SK-N-SH (cell line): ENCODE results near the gene LTBP1. TPM values are rescaled to one million over a fixed set of nuclear protein-coding genes. Genes with fewer than 3 reads are reported as not detected.

Experiments
- CTCF ChIA-PET: fragments of 300-600, 350-600 bp; formaldehyde crosslinking; extraction: SDS; loops from one replicate; lab custom pipeline; 2021; lab: Yijun Ruan, JAX
- POLR2A ChIA-PET: fragments of 350-600 bp; sonication (Branson Sonifier 250); formaldehyde crosslinking; extraction: SDS; loops from one replicate; lab custom pipeline; 2020; ENCODE audit warnings: antibody characterized with exemption, inconsistent platforms; lab: Yijun Ruan, JAX
- DNase-seq: peaks from one replicate; pipeline ENCODE4 v3.0.0; 2012
- H2AFZ ChIP-seq: fragments of 200-600 bp; sonication (generic); 2 replicates; pipeline ENCODE4 v1.8.1; 2016; ENCODE audit warnings: antibody characterized with exemption, mild to moderate bottlenecking, low read depth
- H3F3A ChIP-seq: fragments of 200-600 bp; sonication (generic); replicated peaks from 2 replicates; pipeline ENCODE3; 2016; ENCODE audit warnings: antibody characterized with exemption, mild to moderate bottlenecking; ENCODE audit not compliant: insufficient read depth
- H3K27ac ChIP-seq, 2 experiments: fragments of 200-500 bp in 1 of 2; fragments of 200-600 bp in 1 of 2; sonication (Bioruptor generic) in 1 of 2; sonication (generic), shearing (Covaris generic) in 1 of 2; 2 replicates each; pipeline versions ENCODE4 v1.5.1 to v1.6.1; 2014 to 2016; ENCODE audit warnings: low read depth in 2 of 2, inconsistent platforms in 1 of 2, low read length in 1 of 2, mild to moderate bottlenecking in 1 of 2, mixed read lengths in 1 of 2
- H3K27me3 ChIP-seq: fragments of 200-600 bp; sonication (generic), shearing (Covaris generic); 2 replicates; pipeline ENCODE4 v1.6.1; 2016; ENCODE audit warnings: mixed run types; ENCODE audit not compliant: insufficient read depth
- H3K36me3 ChIP-seq, 2 experiments: fragments of 200-500 bp in 1 of 2; fragments of 200-600 bp in 1 of 2; sonication (Bioruptor generic) in 1 of 2; sonication (generic) in 1 of 2; replicated peaks in 1 of 2; 2 replicates each; pipeline versions ENCODE3 to v1.5.1; 2014 to 2016; ENCODE audit warnings: low read length in 1 of 2, mild to moderate bottlenecking in 1 of 2; ENCODE audit not compliant: insufficient read depth in 2 of 2, control insufficient read depth in 1 of 2
- H3K4me1 ChIP-seq, 2 experiments: fragments of 200-500 bp in 1 of 2; fragments of 200-600 bp in 1 of 2; sonication (Bioruptor generic) in 1 of 2; sonication (generic), shearing (Covaris generic) in 1 of 2; 2 replicates each; pipeline versions ENCODE4 v1.5.1 to v1.6.1; 2014 to 2016; ENCODE audit warnings: low read depth in 1 of 2, low read length in 1 of 2, mixed run types in 1 of 2; ENCODE audit not compliant: insufficient read depth in 2 of 2, control insufficient read depth in 1 of 2
- H3K4me2 ChIP-seq: fragments of 200-600 bp; sonication (generic), shearing (Covaris generic); 2 replicates; pipeline ENCODE4 v1.6.1; 2017; ENCODE audit warnings: mixed run types
- H3K4me3 ChIP-seq, 2 experiments: fragments of 200-500 bp in 1 of 2; fragments of 200-600 bp in 1 of 2; sonication (Bioruptor generic) in 1 of 2; sonication (generic), shearing (Covaris generic) in 1 of 2; 2 replicates each; pipeline versions ENCODE4 v1.5.1 to v1.8.1; 2014 to 2016; ENCODE audit warnings: low read depth in 2 of 2, inconsistent platforms in 1 of 2, low read length in 1 of 2, mild to moderate bottlenecking in 1 of 2, mixed read lengths in 1 of 2, moderate library complexity in 1 of 2
- H3K79me2 ChIP-seq: fragments of 200-600 bp; sonication (generic); 2 replicates; pipeline ENCODE4 v1.8.1; 2017; ENCODE audit warnings: mild to moderate bottlenecking; ENCODE audit not compliant: insufficient read depth
- H3K9ac ChIP-seq: fragments of 200-600 bp; sonication (generic); 2 replicates; pipeline ENCODE4 v1.6.1; 2017; ENCODE audit warnings: mixed run types
- H3K9me2 ChIP-seq: fragments of 200-600 bp; sonication (generic); 2 replicates; pipeline ENCODE4 v1.6.1; 2017; ENCODE audit warnings: mixed run types
- H3K9me3 ChIP-seq: fragments of 200-600 bp; sonication (generic); 2 replicates; pipeline ENCODE4 v1.6.1; 2017; ENCODE audit warnings: mixed run types, mild to moderate bottlenecking, moderate library complexity
- H4K20me1 ChIP-seq: fragments of 200-600 bp; sonication (generic); 2 replicates; pipeline ENCODE4 v1.6.1; 2017; ENCODE audit warnings: mild to moderate bottlenecking, mixed run types; ENCODE audit not compliant: insufficient read depth
- FOXJ3 ChIP-seq: sonication (generic); formaldehyde crosslinking; IDR thresholded peaks from 2 replicates; pipeline ENCODE4 v1.5.1; 2020; ENCODE audit warnings: mild to moderate bottlenecking, missing genetic modification reagents
- FOXM1 ChIP-seq: IDR thresholded peaks from 2 replicates; pipeline ENCODE4 v1.4.0; 2012; ENCODE audit warnings: low read depth, mild to moderate bottlenecking
- GABPA ChIP-seq: IDR thresholded peaks from 2 replicates; pipeline ENCODE4 v1.4.0; 2012; ENCODE audit warnings: low read depth, mild to moderate bottlenecking
- IRF3 ChIP-seq: fragments of 150-350 bp; IDR thresholded peaks from 2 replicates; pipeline ENCODE4 v1.6.1; 2016; ENCODE audit warnings: mild to moderate bottlenecking, low read depth, low read length
- MXI1 ChIP-seq: IDR thresholded peaks from 2 replicates; pipeline ENCODE4 v1.6.1; 2012; ENCODE audit warnings: mild to moderate bottlenecking, low read depth, low read length, improper control_type of control experiment
- NFIC ChIP-seq: IDR thresholded peaks from 2 replicates; pipeline ENCODE4 v1.4.0; 2012; ENCODE audit warnings: borderline replicate concordance
- POLR2AphosphoS5 ChIP-seq: IDR thresholded peaks from 2 replicates; pipeline ENCODE4 v1.6.1; 2012; ENCODE audit warnings: low read depth, low read length
- RFX5 ChIP-seq: IDR thresholded peaks from 2 replicates; pipeline ENCODE4 v1.6.1; 2012; ENCODE audit warnings: mild to moderate bottlenecking, improper control_type of control experiment, low read length
- RXRA ChIP-seq: IDR thresholded peaks from 2 replicates; pipeline ENCODE4 v1.4.0; 2012; ENCODE audit warnings: low read depth, mild to moderate bottlenecking, borderline replicate concordance
- TAF1 ChIP-seq: IDR thresholded peaks from 2 replicates; pipeline ENCODE4 v1.6.1; 2012; ENCODE audit warnings: low read depth, mild to moderate bottlenecking, low read length, moderate library complexity, borderline replicate concordance
- TCF12 ChIP-seq: IDR thresholded peaks from 2 replicates; pipeline ENCODE4 v1.4.0; 2012
- USF2 ChIP-seq: fragments of 150-350 bp; IDR thresholded peaks from 2 replicates; pipeline ENCODE4 v1.6.1; 2017; ENCODE audit warnings: antibody characterized with exemption, low read length, low read depth, borderline replicate concordance
- ZBTB33 ChIP-seq: IDR thresholded peaks from 2 replicates; pipeline ENCODE4 v1.4.0; 2012; ENCODE audit warnings: low read depth, borderline replicate concordance
- WGBS: methylation state at CpG from one replicate; pipeline ENCODE4 v1.1.6; 2017; ENCODE audit warnings: low lambda C conversion rate; 5-methylcytosine and 5-hydroxymethylcytosine counted together
- polyA plus RNA-seq, 3 experiments: library from polyadenylated mRNA; depleted of rRNA; stranded (reverse); fragments of >200 nt; gene quantifications; 2 replicates each; pipeline ENCODE4 v1.2.3, GENCODE V29; 2012

LTBP1 gene
- polyA plus RNA-seq, 1 of the 3 experiments (the other 2 are of a cell fraction): 467 TPM

- peaks cover 67% of the 10 kb centered on the region for H3K79me2 ChIP-seq
- CTCF ChIA-PET: no interaction called here
These were observed 230.9 kb downstream of the LTBP1 start for GRCh38 chr2:33177627-33178026.

DNA sequence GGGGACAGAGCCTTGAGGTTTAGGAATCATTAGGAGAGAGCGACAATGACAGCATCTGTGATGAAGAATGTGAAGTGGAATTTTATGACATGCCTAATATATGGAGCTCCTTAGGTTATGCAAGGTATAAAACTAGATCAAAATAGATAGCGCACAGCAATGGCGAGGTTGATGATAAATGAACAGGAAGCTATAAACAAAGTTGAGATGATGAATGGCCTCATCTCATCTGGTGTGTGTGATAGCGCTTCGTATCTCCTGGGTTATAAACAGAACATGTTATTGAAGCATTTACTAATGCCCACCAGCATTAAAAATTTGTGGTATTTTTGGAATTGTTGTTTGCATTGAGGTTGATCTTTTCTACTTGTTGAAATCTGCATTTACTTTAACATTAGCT, 231.5 kb downstream of the LTBP1 start:
- 77% methylated on average over 5 of the region's 5 CpGs for WGBS
- no peak overlapping the region for H2AFZ ChIP-seq
- H3K9me2 ChIP-seq: no peaks in the 10 kb centered on the region
- no peak overlapping the region for H3K9ac ChIP-seq
- no peak overlapping the region for H3K27ac ChIP-seq
- TF ChIP-seq TAF1 (no peak), FOXJ3 (CRISPR knock-in tag) (no peak), TCF12 (no peak), POLR2AphosphoS5 (no peak)
- TF ChIP-seq, all 33 proteins: peak for 0
- Histone ChIP-seq H3K27me3 (no peaks in the 10 kb centered on the region), H3K36me3 (peaks cover 14 to 37% of the 10 kb centered on the region in 2 experiments), H4K20me1 (peaks cover 8% of the 10 kb centered on the region), H3K4me1 (no peaks in the 10 kb centered on the region), H3K9me3 (no peaks in the 10 kb centered on the region), H3K4me2 (no peak overlapping the region), H3K4me3 (no peak overlapping the region), H3F3A (peaks cover 16% of the 10 kb centered on the region), H3K79me2 (peaks cover 73% of the 10 kb centered on the region)
- CTCF ChIA-PET: no interaction called here
- DNase-seq: no peak
- POLR2A ChIA-PET: no interaction called here

More at GRCh38 chr2:33177627-33178026, 230.9 kb downstream of the LTBP1 start:
- no peak overlapping the region for H3K27ac ChIP-seq
- peaks cover 9 to 32% of the 10 kb centered on the region in 2 experiments for H3K36me3 ChIP-seq
- H3K4me2 ChIP-seq: no peak overlapping the region
- TF ChIP-seq MXI1 (no peak), NFIC (no peak), RXRA (no peak), ZBTB33 (no peak), IRF3 (no peak), GABPA (no peak), FOXM1 (no peak), USF2 (no peak), POLR2AphosphoS5 (no peak), RFX5 (no peak)
- no peaks in the 10 kb centered on the region for H3K9me2 ChIP-seq
- POLR2A ChIA-PET: no interaction called here
- peaks cover 16% of the 10 kb centered on the region for H3F3A ChIP-seq
- no peaks in the 10 kb centered on the region for H3K9me3 ChIP-seq
- peaks cover 8% of the 10 kb centered on the region for H4K20me1 ChIP-seq
- no peaks in the 10 kb centered on the region for H3K4me1 ChIP-seq
- DNase-seq: no peak
- H3K4me3 ChIP-seq: no peak overlapping the region
- WGBS: 0% methylated on average over 1 of the region's 1 CpG
- no peak overlapping the region for H3K9ac ChIP-seq
- no peak overlapping the region for H2AFZ ChIP-seq
- H3K27me3 ChIP-seq: no peaks in the 10 kb centered on the region
